GM04503 (cell line): ENCODE results near the gene LAMA5.

Experiments used
- DNase-seq: peaks from one replicate; pipeline ENCODE4 v3.0.0-alpha.2; 2012; ENCODE audit warnings: low read depth

LAMA5 gene

DNA sequence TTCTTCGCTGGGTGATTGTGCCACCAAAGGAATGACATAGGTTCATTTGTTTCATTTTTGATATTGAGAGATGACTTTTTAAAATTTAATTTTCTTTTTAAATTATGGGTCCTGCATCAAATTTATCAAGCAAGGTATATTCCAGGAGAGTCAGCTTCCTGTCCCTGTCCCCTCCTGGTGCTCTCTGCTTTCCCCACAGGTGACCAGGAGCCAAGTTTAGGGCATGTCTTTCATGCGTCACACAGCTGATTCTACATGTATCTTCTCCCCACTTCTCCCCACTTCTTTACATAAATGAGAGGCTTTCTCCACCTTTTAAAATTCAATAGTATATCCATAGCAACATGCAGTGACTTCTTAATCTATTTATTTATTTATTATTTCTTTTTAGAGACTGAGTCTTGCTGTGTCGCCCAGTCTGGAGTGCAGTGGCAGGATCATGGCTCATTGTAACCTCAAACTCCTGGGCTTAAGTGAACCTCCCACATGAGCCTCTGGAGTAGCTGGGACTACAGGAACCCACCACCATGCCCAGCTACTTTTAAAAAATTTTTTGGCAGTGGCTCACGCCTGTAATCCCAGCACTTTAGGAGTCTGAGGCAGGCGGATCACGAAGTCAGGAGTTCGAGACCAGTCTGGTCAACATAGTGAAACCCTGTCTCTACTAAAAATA is 98.7 kb downstream of the LAMA5 start:
- no peak for DNase-seq

DNA sequence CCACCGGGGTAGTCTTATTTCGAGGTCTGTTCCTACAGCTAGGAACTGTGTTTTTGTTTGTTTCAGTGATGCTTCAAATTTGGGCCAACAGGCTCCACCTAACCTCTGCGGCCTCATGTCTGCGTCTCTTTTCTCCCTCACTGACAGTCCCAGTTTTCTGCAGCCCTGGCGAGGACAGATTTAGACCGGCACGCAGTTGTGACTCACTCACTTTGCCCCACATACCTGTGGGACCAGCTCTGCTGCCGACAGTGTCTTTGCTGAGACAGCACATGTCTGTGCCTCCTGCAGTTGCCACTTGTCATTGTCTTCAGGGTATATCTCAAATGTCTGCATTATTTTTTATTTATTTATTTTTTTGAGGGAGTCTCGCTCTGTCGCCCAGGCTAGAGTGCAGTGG is 99.6 kb downstream of the LAMA5 start:
- no peak for DNase-seq

DNA sequence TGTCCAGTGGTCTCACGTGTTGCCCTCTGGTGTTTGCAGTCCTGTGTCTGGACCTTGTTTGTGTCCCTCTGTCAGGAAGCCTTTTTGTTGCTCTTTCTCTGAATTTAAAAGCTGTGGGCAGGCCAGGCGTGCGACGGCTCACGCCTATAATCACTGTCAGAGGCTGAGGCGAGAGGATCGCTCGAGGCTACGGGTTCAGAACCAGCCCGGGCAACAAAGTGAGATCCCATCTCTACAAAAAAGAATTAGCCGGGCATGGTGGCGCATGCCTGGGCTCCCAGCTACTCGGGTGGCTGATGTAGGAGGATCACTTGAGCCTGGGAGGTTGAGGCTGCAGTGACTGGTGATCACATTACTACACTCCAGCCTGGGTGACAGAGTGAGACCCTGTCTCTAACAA is 100.3 kb downstream of the LAMA5 start:
- no peak for DNase-seq

DNA sequence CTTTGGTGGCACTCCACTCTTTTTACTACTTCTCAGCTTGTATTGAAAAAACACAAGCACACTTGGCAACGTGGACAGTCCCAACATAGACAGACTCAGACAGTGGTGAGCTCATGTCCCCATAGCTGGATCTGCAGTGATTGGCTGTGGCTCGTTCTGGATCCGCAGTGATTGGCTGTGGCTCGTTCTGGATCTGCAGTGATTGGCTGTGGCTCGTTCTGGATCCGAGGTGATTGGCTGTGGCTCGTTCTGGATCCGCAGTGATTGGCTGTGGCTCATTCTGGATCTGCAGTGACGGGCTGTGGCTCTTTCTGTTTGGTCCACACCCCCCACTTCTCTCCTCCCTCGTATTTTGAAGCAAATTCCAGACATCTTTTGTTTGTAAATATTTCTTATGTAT is 100.8 kb downstream of the LAMA5 start:
- no peak for DNase-seq

DNA sequence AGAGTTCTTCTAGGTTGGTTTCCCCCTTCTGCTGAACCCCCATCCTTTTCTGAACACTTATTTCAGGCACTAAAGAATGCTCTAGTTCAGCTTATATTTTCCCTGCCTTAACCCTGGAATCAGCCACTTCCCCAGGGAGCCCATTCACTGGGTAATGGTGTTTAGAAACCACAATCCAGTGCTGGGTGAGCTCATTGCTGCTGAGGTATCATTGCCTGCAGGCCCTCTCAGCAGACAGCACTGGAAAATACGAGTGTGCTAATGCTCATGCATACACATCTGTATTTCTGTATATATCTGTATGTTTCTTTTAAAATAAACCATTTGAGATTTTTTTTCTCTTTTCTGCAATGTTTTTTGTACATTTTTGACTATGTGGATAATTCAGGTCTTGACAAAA is 101.7 kb downstream of the LAMA5 start:
- DNase-seq: no peak

DNA sequence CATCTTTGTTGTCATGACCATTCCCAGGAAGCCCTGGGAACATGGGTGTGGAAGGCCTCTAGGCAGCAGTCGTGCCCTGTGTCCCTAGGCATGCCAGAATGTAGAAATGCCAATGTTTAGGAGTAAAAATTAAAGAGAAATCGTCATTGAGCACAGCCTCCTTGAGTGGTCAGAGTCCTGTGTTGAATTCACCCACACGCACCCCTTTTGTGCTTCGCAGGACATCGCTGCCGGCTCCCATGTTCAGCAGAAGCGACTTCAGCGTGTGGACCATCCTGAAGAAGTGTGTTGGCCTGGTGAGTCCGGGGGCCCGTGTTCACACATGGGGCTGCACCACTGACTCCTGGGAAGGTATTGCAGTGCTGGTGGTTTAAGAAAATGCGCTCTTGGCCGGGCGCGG is 103.7 kb downstream of the LAMA5 start:
- no peak for DNase-seq

DNA sequence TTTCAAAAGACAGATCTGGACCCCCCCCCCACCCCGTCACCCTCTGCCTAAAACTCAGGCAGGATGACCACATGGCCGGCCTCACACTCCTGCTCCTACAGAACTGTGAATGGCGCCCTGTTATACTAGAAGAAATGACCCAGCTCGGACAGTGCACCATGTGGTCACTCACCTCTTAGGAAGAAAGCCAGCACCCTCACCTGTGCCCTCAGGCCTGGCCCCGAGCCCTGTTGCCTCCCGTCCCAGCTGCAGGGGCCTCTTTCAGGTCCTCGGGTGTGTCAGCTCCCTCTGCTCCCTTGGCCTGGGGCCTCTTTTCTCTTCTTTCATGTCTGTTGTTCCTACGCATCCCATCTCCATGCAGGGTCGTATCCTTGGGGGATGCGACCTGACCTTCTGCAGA is 105.0 kb downstream of the LAMA5 start:
- DNase-seq: no peak

DNA sequence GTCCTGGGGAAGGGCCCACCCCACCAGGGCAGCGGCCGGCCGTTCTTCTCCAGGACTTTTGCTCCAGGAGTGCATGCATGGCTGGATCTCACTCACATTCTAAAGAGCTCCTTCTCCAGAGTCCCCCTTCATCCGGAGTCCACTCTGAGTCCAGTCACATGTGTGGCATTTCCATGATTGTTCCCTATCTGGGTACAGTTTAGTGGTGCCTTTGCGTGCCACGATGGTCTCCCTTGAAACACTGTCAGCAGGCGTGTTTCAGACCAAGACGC is 107.9 kb downstream of the LAMA5 start:
- no peak for DNase-seq
